OCI-LY1 (cell line): Measurements from ENCODE around the gene INTS15.

Source experiments
- EZH2 ChIP-seq: fragments of 200-600 bp; sonication (generic), shearing (Covaris generic); IDR thresholded peaks from 2 replicates; pipeline ENCODE4 v1.8.0; 2017; ENCODE audit warnings: borderline replicate concordance, mixed run types, mild to moderate bottlenecking, antibody characterized with exemption, low read length, moderate library complexity, mixed read lengths
- TF ChIP-seq, protein P1 (sequence below): fragments of 200-600 bp; sonication (generic), shearing (Covaris generic); IDR thresholded peaks from 2 replicates; pipeline ENCODE4 v1.5.1; 2017; ENCODE audit warnings: mild to moderate bottlenecking, antibody characterized with exemption, low read length, moderate library complexity, mixed read lengths

DNA sequence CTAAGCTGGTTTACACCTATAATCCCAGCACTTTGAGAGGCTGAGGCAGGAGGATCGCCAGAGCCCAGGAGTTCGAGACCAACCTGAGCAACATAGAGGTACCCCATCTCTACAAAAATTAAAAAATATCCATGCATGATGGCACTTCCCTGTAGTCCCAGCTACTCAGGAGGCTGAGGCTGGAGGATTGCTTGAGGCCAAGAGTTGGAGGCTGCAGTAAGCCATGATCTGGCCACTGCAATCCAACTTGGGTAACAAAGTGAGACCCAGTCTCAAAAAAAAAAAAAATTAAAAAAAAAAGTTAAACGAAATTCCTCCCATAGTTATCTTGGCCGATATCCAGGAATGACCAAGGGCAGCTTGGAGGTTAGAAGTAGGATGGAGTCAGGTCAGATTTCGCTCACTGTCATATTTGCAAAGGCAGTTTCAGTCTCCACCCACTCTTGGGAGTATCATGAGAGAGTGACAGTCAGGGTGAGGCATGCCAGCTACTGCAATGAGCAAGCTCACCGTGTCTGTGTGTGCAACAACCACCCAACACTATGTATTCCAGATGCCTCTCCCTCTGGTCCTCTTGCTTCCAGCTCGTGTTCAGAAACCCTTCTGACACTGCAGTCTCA, 18.6 kb upstream of the INTS15 start:
- TF ChIP-seq, protein P1, sequence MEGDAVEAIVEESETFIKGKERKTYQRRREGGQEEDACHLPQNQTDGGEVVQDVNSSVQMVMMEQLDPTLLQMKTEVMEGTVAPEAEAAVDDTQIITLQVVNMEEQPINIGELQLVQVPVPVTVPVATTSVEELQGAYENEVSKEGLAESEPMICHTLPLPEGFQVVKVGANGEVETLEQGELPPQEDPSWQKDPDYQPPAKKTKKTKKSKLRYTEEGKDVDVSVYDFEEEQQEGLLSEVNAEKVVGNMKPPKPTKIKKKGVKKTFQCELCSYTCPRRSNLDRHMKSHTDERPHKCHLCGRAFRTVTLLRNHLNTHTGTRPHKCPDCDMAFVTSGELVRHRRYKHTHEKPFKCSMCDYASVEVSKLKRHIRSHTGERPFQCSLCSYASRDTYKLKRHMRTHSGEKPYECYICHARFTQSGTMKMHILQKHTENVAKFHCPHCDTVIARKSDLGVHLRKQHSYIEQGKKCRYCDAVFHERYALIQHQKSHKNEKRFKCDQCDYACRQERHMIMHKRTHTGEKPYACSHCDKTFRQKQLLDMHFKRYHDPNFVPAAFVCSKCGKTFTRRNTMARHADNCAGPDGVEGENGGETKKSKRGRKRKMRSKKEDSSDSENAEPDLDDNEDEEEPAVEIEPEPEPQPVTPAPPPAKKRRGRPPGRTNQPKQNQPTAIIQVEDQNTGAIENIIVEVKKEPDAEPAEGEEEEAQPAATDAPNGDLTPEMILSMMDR = no peak
- TF ChIP-seq EZH2 = no peak
